Prostate gland (tissue), 2 donors: ENCODE results near the gene TMCC1. TPM values are rescaled to one million over a fixed set of nuclear protein-coding genes. Genes with fewer than 3 reads are reported as not detected.

Experiments used
- DNase-seq: peaks from one replicate; pipeline ENCODE4 v3.0.0-alpha.2; 2019; ENCODE audit warnings: low spot score
- H3K27ac ChIP-seq, 2 donors: fragments of 200-600 bp; sonication (generic); 2 replicates each; pipeline ENCODE4 v1.5.1; 2017 to 2019
- H3K27me3 ChIP-seq: fragments of 200-600 bp; sonication (generic); replicated peaks from 2 replicates; pipeline ENCODE4 v1.5.1; 2019; ENCODE audit not compliant: insufficient read depth
- H3K36me3 ChIP-seq, 2 donors: fragments of 200-600 bp; sonication (generic); 1 replicate in 1 of 2; 2 replicates in 1 of 2; pipeline versions ENCODE4 v1.5.1 to v1.8.1; 2017 to 2019
- H3K4me1 ChIP-seq: fragments of 200-600 bp; sonication (generic); replicated peaks from 2 replicates; pipeline ENCODE4 v1.5.1; 2019
- H3K4me3 ChIP-seq, 2 donors: fragments of 200-600 bp; sonication (generic); 2 replicates each; pipeline ENCODE4 v1.5.1; 2017 to 2019
- H3K9me3 ChIP-seq: fragments of 200-600 bp; sonication (generic); 2 replicates; pipeline ENCODE4 v1.5.1; 2017
- POLR2A ChIP-seq: fragments of 450-650 bp; IDR thresholded peaks from one replicate; pipeline ENCODE4 v1.6.1; 2016; ENCODE audit warnings: antibody characterized with exemption, mild to moderate bottlenecking
- POLR2AphosphoS5 ChIP-seq: sonication (generic); formaldehyde crosslinking; IDR thresholded peaks from one replicate; pipeline ENCODE4 v1.6.1; 2017; ENCODE audit warnings: antibody characterized with exemption
- WGBS: methylation state at CpG from one replicate; pipeline ENCODE4 v1.1.5; 2018; 5-methylcytosine and 5-hydroxymethylcytosine counted together
- intact Hi-C: fragments of 100-400 bp; cut with DNase I; formaldehyde crosslinking; loops from one replicate; pipeline ENCODE4 v1.14.2; 2022
- total RNA-seq, 2 donors: library from RNA; depleted of rRNA; stranded (reverse); fragments of >200 nt; gene quantifications; one replicate each; pipeline ENCODE4 v1.1.0, GENCODE V29; 2016
- TF ChIP-seq, protein P1 (sequence below), 4 experiments: fragments of 200-600 bp in 2 of 4; fragments of 450-650 bp in 2 of 4; sonication (generic) in 2 of 4; IDR thresholded peaks; 1 replicate in 3 of 4; 2 replicates in 1 of 4; pipeline ENCODE4 v1.5.1; 2016 to 2019; ENCODE audit warnings: antibody characterized with exemption in 4 of 4, mild to moderate bottlenecking in 2 of 4, moderate library complexity in 2 of 4

The TMCC1 gene
- total RNA-seq, 2 donors from 2014 or later = 27.6 to 43.9 TPM

DNA sequence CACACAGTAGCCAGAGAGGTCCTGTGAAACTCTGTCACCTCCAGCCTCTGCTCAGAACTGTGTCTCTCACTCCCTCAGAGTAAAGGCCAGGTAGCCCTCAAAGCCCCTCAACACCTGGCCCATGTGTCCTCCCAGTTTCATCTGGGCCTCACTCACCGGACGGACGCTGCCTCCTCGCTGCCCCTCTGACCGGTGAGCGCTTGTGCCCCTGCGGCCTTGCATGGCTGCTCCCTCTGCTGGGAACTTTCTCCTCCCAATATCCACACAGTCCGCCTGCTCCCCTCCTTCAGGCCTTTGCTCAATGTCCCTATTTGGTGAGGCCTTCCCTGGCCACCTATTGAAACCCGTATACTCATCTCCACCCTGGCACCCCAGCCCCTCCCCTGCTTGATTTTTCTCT, 44.2 kb upstream of the TMCC1 start:
- no peak overlapping the region for H3K4me3 ChIP-seq
- 91% methylated on average over 9 of the region's 9 CpGs for WGBS
- H3K27ac ChIP-seq = no peak overlapping the region
- no peak for TF ChIP-seq POLR2A
- no peak for TF ChIP-seq POLR2AphosphoS5
- TF ChIP-seq, protein P1, sequence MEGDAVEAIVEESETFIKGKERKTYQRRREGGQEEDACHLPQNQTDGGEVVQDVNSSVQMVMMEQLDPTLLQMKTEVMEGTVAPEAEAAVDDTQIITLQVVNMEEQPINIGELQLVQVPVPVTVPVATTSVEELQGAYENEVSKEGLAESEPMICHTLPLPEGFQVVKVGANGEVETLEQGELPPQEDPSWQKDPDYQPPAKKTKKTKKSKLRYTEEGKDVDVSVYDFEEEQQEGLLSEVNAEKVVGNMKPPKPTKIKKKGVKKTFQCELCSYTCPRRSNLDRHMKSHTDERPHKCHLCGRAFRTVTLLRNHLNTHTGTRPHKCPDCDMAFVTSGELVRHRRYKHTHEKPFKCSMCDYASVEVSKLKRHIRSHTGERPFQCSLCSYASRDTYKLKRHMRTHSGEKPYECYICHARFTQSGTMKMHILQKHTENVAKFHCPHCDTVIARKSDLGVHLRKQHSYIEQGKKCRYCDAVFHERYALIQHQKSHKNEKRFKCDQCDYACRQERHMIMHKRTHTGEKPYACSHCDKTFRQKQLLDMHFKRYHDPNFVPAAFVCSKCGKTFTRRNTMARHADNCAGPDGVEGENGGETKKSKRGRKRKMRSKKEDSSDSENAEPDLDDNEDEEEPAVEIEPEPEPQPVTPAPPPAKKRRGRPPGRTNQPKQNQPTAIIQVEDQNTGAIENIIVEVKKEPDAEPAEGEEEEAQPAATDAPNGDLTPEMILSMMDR (IDR thresholded peaks at IDR 0.05) = no peak
- H3K27me3 ChIP-seq = no peaks in the 10 kb centered on the region
- H3K9me3 ChIP-seq = no peaks in the 10 kb centered on the region
- no peaks in the 10 kb centered on the region for H3K36me3 ChIP-seq
- DNase-seq = no peak
- H3K4me1 ChIP-seq = no peaks in the 10 kb centered on the region
- intact Hi-C loops = no loop called here

DNA sequence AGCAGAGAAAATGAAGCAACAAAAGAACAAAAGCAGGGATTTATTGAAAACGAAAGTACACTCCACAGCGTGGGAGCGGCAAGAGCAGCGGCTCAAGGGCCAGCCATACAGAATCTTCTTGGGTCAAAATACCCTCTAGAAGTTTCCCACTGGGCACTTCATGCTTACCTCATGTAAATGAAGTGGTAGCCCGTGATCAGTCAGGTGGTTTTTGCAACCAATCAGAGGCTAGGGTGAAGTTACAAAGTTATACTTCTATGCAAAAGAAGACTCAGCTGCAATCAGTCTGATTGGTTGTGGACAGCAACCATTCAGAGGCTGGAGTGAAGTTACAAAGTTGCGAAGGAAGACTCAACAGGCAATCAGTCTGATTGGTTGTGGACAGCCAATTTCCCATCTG, 43.2 kb upstream of the TMCC1 start:
- intact Hi-C loops = no loop called here
- WGBS = 22% methylated on average over 6 of the region's 6 CpGs
- Histone ChIP-seq H3K36me3 (no peaks in the 10 kb centered on the region), H3K4me1 (no peaks in the 10 kb centered on the region), H3K27ac (peak overlapping the region; percentile 34 to 67), H3K4me3 (peak overlapping the region; percentile 17 to 29), H3K27me3 (no peaks in the 10 kb centered on the region), H3K9me3 (no peaks in the 10 kb centered on the region)
- no peak for TF ChIP-seq POLR2A
- peak; percentile 79 for TF ChIP-seq POLR2AphosphoS5
- DNase-seq = peak; percentile 58

DNA sequence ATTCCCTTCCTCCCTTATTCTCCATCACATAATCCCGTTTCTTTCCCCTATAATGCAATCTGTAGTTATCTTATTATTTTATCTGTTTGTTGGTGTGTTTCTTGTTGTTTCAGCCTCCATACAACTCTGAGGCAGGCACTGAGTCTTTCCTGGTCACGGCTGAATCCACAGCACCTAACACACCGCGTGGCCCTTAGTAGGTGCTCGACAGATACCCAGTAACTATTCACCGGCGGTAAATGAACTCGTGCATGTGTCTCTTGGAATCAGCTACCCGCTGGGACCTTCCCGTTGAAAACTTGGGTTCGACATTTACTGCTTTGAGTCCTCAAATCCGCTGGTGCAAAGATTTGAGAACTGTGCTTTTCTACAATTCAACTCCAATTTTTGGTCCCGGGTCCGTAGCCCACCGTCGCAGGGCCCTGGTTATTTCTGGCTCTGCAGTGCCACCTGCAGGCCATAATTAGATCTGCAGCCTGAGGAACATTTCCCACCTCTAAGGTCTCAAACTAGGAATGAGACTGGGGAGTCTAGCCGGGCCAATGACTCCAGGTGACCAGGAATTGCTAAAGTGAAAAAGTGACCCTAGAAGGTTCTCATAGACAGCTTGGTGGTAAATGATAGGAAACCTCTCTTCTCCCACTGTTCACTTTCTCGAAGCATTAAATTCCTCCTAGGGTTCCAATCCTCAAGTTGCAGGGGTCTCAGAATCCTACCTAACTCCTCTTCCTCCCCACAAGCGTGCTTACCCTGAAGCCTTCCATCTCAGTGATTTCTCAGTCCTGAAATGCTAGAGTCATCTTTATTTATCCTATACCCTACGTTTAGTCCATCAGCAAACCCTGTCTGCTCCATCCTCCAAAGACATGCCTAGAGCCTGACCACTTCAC, 41.0 kb upstream of the TMCC1 start:
- WGBS = 33% methylated on average over 20 of the region's 20 CpGs
- Histone ChIP-seq H3K27me3 (no peaks in the 10 kb centered on the region), H3K9me3 (no peaks in the 10 kb centered on the region), H3K27ac (no peak overlapping the region), H3K4me1 (no peaks in the 10 kb centered on the region), H3K36me3 (no peaks in the 10 kb centered on the region), H3K4me3 (peak overlapping the region in 1 of 2 donors; percentile 11)
- TF ChIP-seq POLR2AphosphoS5 (peak; percentile 34), POLR2A (no peak)
- TF ChIP-seq, protein P1 (IDR thresholded peaks at IDR 0.05) = peak; percentile 69 to 94 (median 91)
- no peak for DNase-seq
- intact Hi-C loops = loop anchor here (1.0 to 5.0 kb wide), 3 partner anchors 105 to 308 kb away; no protein-coding TSS in a partner anchor

DNA sequence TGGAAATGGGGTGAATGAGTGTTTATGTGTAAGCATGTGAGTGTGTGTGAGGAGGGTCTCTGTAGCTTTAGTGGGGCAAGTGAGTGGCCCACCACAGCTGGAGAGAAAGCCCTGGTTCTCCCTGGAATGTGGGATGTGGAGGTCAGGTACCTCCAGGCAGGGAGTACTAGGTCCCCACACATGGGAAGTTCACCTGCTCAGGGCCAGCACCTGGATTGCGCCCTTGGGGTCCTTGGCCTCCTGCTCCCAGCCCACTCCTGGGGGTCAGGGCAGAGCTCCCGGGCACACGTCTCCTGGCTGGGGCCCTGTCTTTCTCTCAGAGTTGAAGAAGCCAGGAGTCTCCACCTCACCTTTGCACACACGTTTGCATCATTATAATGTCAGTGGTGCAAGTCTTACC, 40.0 kb upstream of the TMCC1 start:
- Histone ChIP-seq H3K36me3 (no peaks in the 10 kb centered on the region), H3K9me3 (no peaks in the 10 kb centered on the region), H3K4me1 (no peaks in the 10 kb centered on the region), H3K27ac (no peak overlapping the region), H3K27me3 (no peaks in the 10 kb centered on the region), H3K4me3 (no peak overlapping the region)
- TF ChIP-seq POLR2A (no peak), POLR2AphosphoS5 (no peak)
- TF ChIP-seq, protein P1 (IDR thresholded peaks at IDR 0.05) = no peak
- no peak for DNase-seq
- intact Hi-C loops = loop anchor here (5.0 kb wide), 1 partner anchor 281 kb away; no protein-coding TSS in a partner anchor
- WGBS = 90% methylated on average over 4 of the region's 4 CpGs

DNA sequence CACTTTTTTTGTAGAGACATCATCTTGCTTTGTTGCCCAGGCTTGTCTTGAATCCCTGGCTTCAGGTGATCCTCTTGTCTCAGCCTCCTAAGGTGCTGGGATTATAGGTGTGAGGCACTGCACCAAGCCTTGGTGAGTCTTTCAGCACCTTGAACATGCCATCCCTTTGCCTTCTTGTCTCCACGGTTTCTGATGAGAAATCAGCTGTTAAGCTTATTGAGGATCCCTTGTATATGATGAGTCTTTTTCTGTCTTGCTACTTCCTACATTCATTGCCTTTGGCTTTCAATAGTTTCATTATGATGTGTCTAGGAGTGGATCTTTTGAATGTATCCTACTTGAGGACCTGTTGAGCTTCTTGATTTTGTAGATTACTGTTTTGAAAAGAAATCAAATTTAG, 35.9 kb upstream of the TMCC1 start:
- Histone ChIP-seq H3K4me1 (no peaks in the 10 kb centered on the region), H3K9me3 (no peaks in the 10 kb centered on the region), H3K27me3 (no peaks in the 10 kb centered on the region), H3K27ac (no peak overlapping the region), H3K36me3 (no peaks in the 10 kb centered on the region), H3K4me3 (no peak overlapping the region)
- 90% methylated on average over 1 of the region's 1 CpG for WGBS
- intact Hi-C loops = no loop called here
- no peak for DNase-seq
- TF ChIP-seq POLR2A (no peak), POLR2AphosphoS5 (no peak)
- TF ChIP-seq, protein P1 (IDR thresholded peaks at IDR 0.05) = no peak
